ENCODE measurements around the gene NXPH3. TPM values are rescaled to one million over a fixed set of nuclear protein-coding genes. Genes with fewer than 3 reads are reported as not detected.

Gene NXPH3
- total RNA-seq, 1 experiment from 2014 or later: not detected

DNA sequence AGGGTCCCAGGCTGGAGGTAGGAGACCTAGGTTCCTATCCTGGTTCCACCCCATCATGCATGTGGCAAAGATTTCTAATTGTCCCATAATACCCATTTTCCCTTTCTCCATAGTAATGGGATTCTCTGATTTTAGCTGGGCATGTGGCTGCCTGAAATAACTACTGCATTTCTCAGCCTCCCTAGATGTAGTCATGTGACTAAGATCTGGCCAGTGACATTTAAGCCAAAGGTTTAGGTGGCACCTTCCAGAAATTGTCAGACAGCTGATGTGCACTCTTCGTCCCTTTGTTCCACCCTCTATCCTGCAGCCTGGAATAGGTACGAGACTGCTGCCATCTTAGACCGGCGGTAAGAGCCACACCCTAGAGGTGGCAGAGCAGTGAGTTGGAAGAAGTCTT is 8.2 kb downstream of the NXPH3 start:
- H3K4me3 ChIP-seq: no peak overlapping the region
- no TSS peak for BruUV-seq (replicated peaks)

DNA sequence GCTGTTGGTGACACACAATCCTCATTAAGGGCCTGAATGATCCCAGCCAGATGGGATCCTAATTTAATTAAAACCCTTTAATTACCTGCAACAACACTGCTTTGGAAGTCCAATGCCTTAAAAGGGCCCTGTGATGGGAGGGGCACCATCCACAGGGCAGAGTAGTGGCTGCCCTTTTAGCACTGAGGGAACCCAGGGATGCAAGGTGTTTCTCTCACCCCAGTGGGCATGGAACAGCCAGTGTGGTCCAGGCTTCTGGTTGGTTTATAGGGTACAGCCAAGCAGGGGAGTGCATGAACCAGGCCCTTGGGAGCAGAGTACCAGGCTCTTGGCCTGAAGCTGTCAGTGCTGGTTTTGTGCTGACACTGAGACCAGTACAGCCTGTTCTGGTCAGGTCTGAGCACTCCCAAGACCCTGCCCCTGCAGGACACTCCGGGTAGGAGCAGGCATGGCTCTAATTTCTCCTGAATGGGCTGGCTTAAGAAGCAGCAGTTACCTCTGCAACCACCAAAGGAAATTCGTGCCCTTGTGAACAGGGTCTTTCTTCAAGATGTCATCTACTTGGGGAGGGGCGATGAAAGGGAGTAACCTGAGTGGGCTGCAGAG is 9.9 kb downstream of the NXPH3 start:
- H3K9me2 ChIP-seq (ENCODE audit: insufficient read depth): no peaks in the 10 kb centered on the region
- BruUV-seq (replicated peaks): no TSS peak
- no peaks in the 10 kb centered on the region for H3K36me3 ChIP-seq (ENCODE audit: low read depth)
- H3K9me3 ChIP-seq (ENCODE audit: insufficient read depth, low read depth): no peaks in the 10 kb centered on the region
- peaks cover 1% of the 10 kb centered on the region; the same call in 1 of the 2 replicates for H3K4me1 ChIP-seq (replicated peaks; ENCODE audit: insufficient read depth)
- H3K79me2 ChIP-seq (ENCODE audit: low read depth): no peaks in the 10 kb centered on the region
- no peak for DNase-seq
- H3F3A ChIP-seq (ENCODE audit: insufficient read depth, low read depth): peaks cover 4% of the 10 kb centered on the region; the same call in 1 of the 2 replicates
- no peaks in the 10 kb centered on the region for H4K20me1 ChIP-seq (ENCODE audit: insufficient read depth)
- no peak overlapping the region for H3K27ac ChIP-seq
- no peak for TF ChIP-seq EZH2 (IDR thresholded peaks at IDR 0.05; ENCODE audit: low read depth)
- TF ChIP-seq, protein P1, sequence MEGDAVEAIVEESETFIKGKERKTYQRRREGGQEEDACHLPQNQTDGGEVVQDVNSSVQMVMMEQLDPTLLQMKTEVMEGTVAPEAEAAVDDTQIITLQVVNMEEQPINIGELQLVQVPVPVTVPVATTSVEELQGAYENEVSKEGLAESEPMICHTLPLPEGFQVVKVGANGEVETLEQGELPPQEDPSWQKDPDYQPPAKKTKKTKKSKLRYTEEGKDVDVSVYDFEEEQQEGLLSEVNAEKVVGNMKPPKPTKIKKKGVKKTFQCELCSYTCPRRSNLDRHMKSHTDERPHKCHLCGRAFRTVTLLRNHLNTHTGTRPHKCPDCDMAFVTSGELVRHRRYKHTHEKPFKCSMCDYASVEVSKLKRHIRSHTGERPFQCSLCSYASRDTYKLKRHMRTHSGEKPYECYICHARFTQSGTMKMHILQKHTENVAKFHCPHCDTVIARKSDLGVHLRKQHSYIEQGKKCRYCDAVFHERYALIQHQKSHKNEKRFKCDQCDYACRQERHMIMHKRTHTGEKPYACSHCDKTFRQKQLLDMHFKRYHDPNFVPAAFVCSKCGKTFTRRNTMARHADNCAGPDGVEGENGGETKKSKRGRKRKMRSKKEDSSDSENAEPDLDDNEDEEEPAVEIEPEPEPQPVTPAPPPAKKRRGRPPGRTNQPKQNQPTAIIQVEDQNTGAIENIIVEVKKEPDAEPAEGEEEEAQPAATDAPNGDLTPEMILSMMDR (conservative IDR thresholded peaks at IDR 0.05): peak; percentile 42; the same call in 1 of the 2 replicates
- H3K4me3 ChIP-seq: no peak overlapping the region
- H2AFZ ChIP-seq: no peak overlapping the region
- intact Hi-C loops (cut with micrococcal nuclease; ENCODE audit: unreplicated experiment): no loop called here
- CTCF ChIA-PET: no interaction called here
- POLR2A ChIA-PET (ENCODE audit: unreplicated experiment): no interaction called here
- H3K27me3 ChIP-seq (ENCODE audit: insufficient read depth, low read depth): no peaks in the 10 kb centered on the region
- H3K4me2 ChIP-seq: no peak overlapping the region

More for the DNA sequence above, 8.2 kb downstream of the NXPH3 start:
- intact Hi-C loops (cut with micrococcal nuclease; ENCODE audit: unreplicated experiment): no loop called here
- no peak overlapping the region for H3K27ac ChIP-seq
- H3K9me2 ChIP-seq (ENCODE audit: insufficient read depth): no peaks in the 10 kb centered on the region
- no peak overlapping the region for H3K4me2 ChIP-seq
- TF ChIP-seq, protein P1 (conservative IDR thresholded peaks at IDR 0.05): no peak
- no peak for TF ChIP-seq EZH2 (IDR thresholded peaks at IDR 0.05; ENCODE audit: low read depth)
- peaks cover 7% of the 10 kb centered on the region; the same call in 1 of the 2 replicates for H3K4me1 ChIP-seq (replicated peaks; ENCODE audit: insufficient read depth)
- H2AFZ ChIP-seq: no peak overlapping the region
- no peaks in the 10 kb centered on the region for H3K79me2 ChIP-seq (ENCODE audit: low read depth)
- ChIA-PET POLR2A (ENCODE audit: unreplicated experiment) (no interaction called here), CTCF (no interaction called here)
- peaks cover 2% of the 10 kb centered on the region; the same call in 1 of the 2 replicates for H3K27me3 ChIP-seq (ENCODE audit: insufficient read depth, low read depth)
- no peaks in the 10 kb centered on the region for H3K36me3 ChIP-seq (ENCODE audit: low read depth)
- H4K20me1 ChIP-seq (ENCODE audit: insufficient read depth): no peaks in the 10 kb centered on the region
- no peak for DNase-seq
- H3K9me3 ChIP-seq (ENCODE audit: insufficient read depth, low read depth): no peaks in the 10 kb centered on the region
- peaks cover 4% of the 10 kb centered on the region; the same call in 1 of the 2 replicates for H3F3A ChIP-seq (ENCODE audit: insufficient read depth, low read depth)

DNA sequence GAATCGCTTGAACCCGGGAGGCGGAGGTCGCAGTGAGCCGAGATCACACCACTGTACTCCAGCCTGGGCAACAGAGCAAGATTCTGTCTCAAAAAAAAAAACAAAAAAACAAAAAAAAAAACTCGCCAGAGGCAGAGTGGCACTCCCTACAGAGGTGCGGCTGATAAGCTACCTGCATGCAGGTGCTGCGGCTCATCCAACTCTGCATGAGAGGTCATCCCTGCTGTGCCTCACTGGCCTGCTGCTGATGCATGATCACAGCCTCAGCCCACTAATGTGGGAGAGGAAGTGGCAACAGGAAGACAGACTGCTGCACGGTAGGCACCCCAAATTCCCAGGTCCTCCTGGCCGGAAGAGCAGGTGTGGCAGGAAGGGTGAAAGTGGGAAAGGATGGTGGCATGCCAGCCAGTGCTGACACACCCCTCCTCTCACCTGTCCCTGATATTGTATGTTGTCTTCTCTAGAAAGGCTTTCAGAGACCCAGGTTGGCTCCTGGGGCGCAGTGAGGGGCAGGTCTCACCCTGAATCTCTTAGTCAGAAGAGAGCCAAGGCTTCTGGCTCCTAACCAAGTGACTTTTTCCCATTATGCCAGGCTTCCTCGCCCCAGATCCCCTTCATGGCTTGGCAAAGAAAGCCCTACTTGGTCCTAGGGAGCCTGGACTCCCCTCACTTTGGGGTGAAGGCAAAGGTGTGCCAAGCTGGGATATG is 11.8 kb downstream of the NXPH3 start:
- no TSS peak for BruUV-seq (replicated peaks)
- no peak overlapping the region for H3K4me2 ChIP-seq
- no peaks in the 10 kb centered on the region for H3K9me2 ChIP-seq (ENCODE audit: insufficient read depth)
- TF ChIP-seq, protein P1 (conservative IDR thresholded peaks at IDR 0.05): no peak
- no peak for TF ChIP-seq EZH2 (IDR thresholded peaks at IDR 0.05; ENCODE audit: low read depth)
- no peaks in the 10 kb centered on the region for H3K27me3 ChIP-seq (ENCODE audit: insufficient read depth, low read depth)
- intact Hi-C loops (cut with micrococcal nuclease; ENCODE audit: unreplicated experiment): no loop called here
- H3K36me3 ChIP-seq (ENCODE audit: low read depth): no peaks in the 10 kb centered on the region
- no peak for DNase-seq
- no peak overlapping the region for H2AFZ ChIP-seq
- no peaks in the 10 kb centered on the region for H3K9me3 ChIP-seq (ENCODE audit: insufficient read depth, low read depth)
- CTCF ChIA-PET: no interaction called here
- H4K20me1 ChIP-seq (ENCODE audit: insufficient read depth): no peaks in the 10 kb centered on the region
- no peaks in the 10 kb centered on the region for H3K79me2 ChIP-seq (ENCODE audit: low read depth)
- no peaks in the 10 kb centered on the region for H3F3A ChIP-seq (ENCODE audit: insufficient read depth, low read depth)
- H3K4me3 ChIP-seq: no peak overlapping the region
- H3K27ac ChIP-seq: no peak overlapping the region
- no peaks in the 10 kb centered on the region for H3K4me1 ChIP-seq (replicated peaks; ENCODE audit: insufficient read depth)
- POLR2A ChIA-PET (ENCODE audit: unreplicated experiment): no interaction called here
